HCT116 (cell line): ENCODE data around the gene ESPL1. TPM values are rescaled to one million over a fixed set of nuclear protein-coding genes. Genes with fewer than 3 reads are reported as not detected.
A peak's percentile ranks its signal among the peaks of the same experiment; 100 is the strongest.

Source experiments
- ATAC-seq: fragments of 200-7000 bp; cut with Tn5 transposase; 2 replicates; pipeline ENCODE4 v1.9.1; 2020; ENCODE audit warnings: mild to moderate bottlenecking, moderate library complexity
- BruUV-seq: library from RNA; stranded (reverse); fragments of 400-500 nt; replicated peaks from 2 replicates; lab custom pipeline; 2021; lab: Mats Ljungman, UMichigan
- CTCF ChIA-PET: fragments of 300-600 bp; sonication (Branson Sonifier 250); formaldehyde crosslinking; loops from one replicate; lab custom pipeline; 2021; ENCODE audit warnings: antibody characterized with exemption; lab: Charles Lee
- POLR2A ChIA-PET: fragments of 300-600, 350-600 bp; sonication (Branson Sonifier 250); formaldehyde crosslinking; loops from one replicate; lab custom pipeline; 2021; ENCODE audit warnings: antibody characterized with exemption; lab: Charles Lee
- RAD21 ChIA-PET, 2 experiments: fragments of 300-600 bp; sonication (Branson Sonifier 250); formaldehyde crosslinking; loops; one replicate each; lab custom pipeline; 2023; ENCODE audit warnings: low total read pairs in 2 of 2; ENCODE audit not compliant: uncharacterized antibody in 2 of 2, unreplicated experiment in 2 of 2, low non-redundant PET in 1 of 2; lab: Charles Lee
- DNase-seq: peaks from one replicate; pipeline ENCODE4 v3.0.0-alpha.2; 2010; ENCODE audit warnings: low read depth, low spot score
- H2AFZ ChIP-seq: fragments of 200-600 bp; shearing (Covaris generic), sonication (generic); 2 replicates; pipeline ENCODE4 v1.6.1; 2017; ENCODE audit warnings: low read depth, mixed run types, mixed read lengths, antibody characterized with exemption, low read length; ENCODE audit not compliant: poor library complexity, severe bottlenecking
- H3K27ac ChIP-seq: 2 replicates; pipeline ENCODE4 v1.5.1; 2012; ENCODE audit warnings: low read depth, low read length
- H3K27me3 ChIP-seq: fragments of 200-600 bp; sonication (generic); 2 replicates; pipeline ENCODE4 v1.6.1; 2016; ENCODE audit warnings: mixed run types, low read length, mixed read lengths; ENCODE audit not compliant: insufficient read depth
- H3K36me3 ChIP-seq, 2 experiments: fragments of 200-500 bp in 1 of 2; fragments of 200-600 bp in 1 of 2; sonication (Bioruptor generic) in 1 of 2; sonication (generic) in 1 of 2; 2 replicates each; pipeline versions ENCODE4 v1.5.1 to v1.6.1; 2014 to 2016; ENCODE audit warnings: low read length in 2 of 2, inconsistent platforms in 1 of 2, mixed read lengths in 1 of 2, mixed run types in 1 of 2; ENCODE audit not compliant: insufficient read depth in 2 of 2, control insufficient read depth in 1 of 2
- H3K4me1 ChIP-seq, 2 experiments: fragments of 200-600 bp in 1 of 2; sonication (generic) in 1 of 2; 2 replicates each; pipeline versions ENCODE4 v1.5.1 to v1.6.1; 2012 to 2017; ENCODE audit warnings: low read length in 2 of 2, inconsistent platforms in 1 of 2, mild to moderate bottlenecking in 1 of 2, mixed read lengths in 1 of 2, mixed run types in 1 of 2, moderate library complexity in 1 of 2; ENCODE audit not compliant: insufficient read depth in 2 of 2, control insufficient read depth in 1 of 2
- H3K4me2 ChIP-seq: fragments of 200-600 bp; sonication (generic); 2 replicates; pipeline ENCODE4 v1.6.1; 2017; ENCODE audit warnings: mixed run types, low read length, mixed read lengths
- H3K4me3 ChIP-seq, 2 experiments: fragments of 200-600 bp in 1 of 2; sonication (generic) in 1 of 2; replicated peaks in 1 of 2; 2 replicates each; pipeline ENCODE4 v1.5.1; 2011 to 2016; ENCODE audit warnings: low read length in 2 of 2, control low read depth in 1 of 2, low read depth in 1 of 2, mild to moderate bottlenecking in 1 of 2, mixed read lengths in 1 of 2, mixed run types in 1 of 2
- H3K79me2 ChIP-seq: fragments of 200-600 bp; sonication (generic); 2 replicates; pipeline ENCODE4 v1.6.1; 2017; ENCODE audit warnings: mild to moderate bottlenecking, mixed run types, low read length, moderate library complexity, mixed read lengths; ENCODE audit not compliant: insufficient read depth
- H3K9ac ChIP-seq: fragments of 200-600 bp; sonication (generic); 2 replicates; pipeline ENCODE4 v1.6.1; 2016; ENCODE audit warnings: low read length, mixed read lengths
- H3K9me2 ChIP-seq: fragments of 200-600 bp; sonication (generic), shearing (Covaris generic); 2 replicates; pipeline ENCODE4 v1.6.1; 2017; ENCODE audit warnings: mixed run types, mild to moderate bottlenecking, moderate library complexity; ENCODE audit not compliant: insufficient read depth
- H3K9me3 ChIP-seq, 2 experiments: fragments of 200-500 bp in 1 of 2; fragments of 200-600 bp in 1 of 2; sonication (Bioruptor generic) in 1 of 2; sonication (generic) in 1 of 2; 2 replicates each; pipeline ENCODE4 v1.6.1; 2014 to 2017; ENCODE audit warnings: low read length in 2 of 2, mixed read lengths in 2 of 2, inconsistent platforms in 1 of 2, low read depth in 1 of 2, mild to moderate bottlenecking in 1 of 2, mixed run types in 1 of 2, moderate library complexity in 1 of 2; ENCODE audit not compliant: control insufficient read depth in 1 of 2, insufficient read depth in 1 of 2
- H4K20me1 ChIP-seq: fragments of 200-600 bp; sonication (generic), shearing (Covaris generic); 2 replicates; pipeline ENCODE4 v1.6.1; 2017; ENCODE audit warnings: mixed run types, mild to moderate bottlenecking, moderate library complexity; ENCODE audit not compliant: insufficient read depth
- CBX3 ChIP-seq: IDR thresholded peaks from 2 replicates; pipeline ENCODE4 v1.6.1; 2012; ENCODE audit warnings: low read depth
- CEBPB ChIP-seq: IDR thresholded peaks from 2 replicates; pipeline ENCODE4 v1.6.1; 2012; ENCODE audit warnings: low read depth
- EGR1 ChIP-seq: IDR thresholded peaks from 2 replicates; pipeline ENCODE4 v1.6.1; 2012; ENCODE audit warnings: low read depth
- ELF1 ChIP-seq: IDR thresholded peaks from 2 replicates; pipeline ENCODE4 v1.6.1; 2012; ENCODE audit warnings: low read depth, borderline replicate concordance
- EZH2 ChIP-seq: fragments of 200-600 bp; sonication (generic); IDR thresholded peaks from 2 replicates; pipeline ENCODE4 v1.6.1; 2017; ENCODE audit warnings: antibody characterized with exemption, mixed run types
- FOSL1 ChIP-seq: IDR thresholded peaks from 2 replicates; pipeline ENCODE4 v1.6.1; 2012; ENCODE audit warnings: low read depth
- JUND ChIP-seq: IDR thresholded peaks from 2 replicates; pipeline ENCODE4 v1.6.1; 2012
- RAD21 ChIP-seq: IDR thresholded peaks from 2 replicates; pipeline ENCODE4 v1.6.1; 2012; ENCODE audit warnings: low read depth, mild to moderate bottlenecking
- SIN3A ChIP-seq: IDR thresholded peaks from 2 replicates; pipeline ENCODE4 v1.6.1; 2012; ENCODE audit warnings: low read depth
- SRF ChIP-seq: IDR thresholded peaks from 2 replicates; pipeline ENCODE4 v1.6.1; 2012; ENCODE audit warnings: low read depth
- TCF7L2 ChIP-seq: IDR thresholded peaks from 2 replicates; pipeline ENCODE4 v1.7.0; 2011; ENCODE audit warnings: borderline replicate concordance, inconsistent platforms; ENCODE audit not compliant: insufficient read depth, insufficient read length; ENCODE audit errors: extremely low read depth
- YY1 ChIP-seq: IDR thresholded peaks from 2 replicates; pipeline ENCODE4 v1.6.1; 2011; ENCODE audit warnings: low read length, low read depth, moderate library complexity, mild to moderate bottlenecking; ENCODE audit not compliant: insufficient replicate concordance; ENCODE audit errors: extremely low read depth
- ZFX ChIP-seq: fragments of 450-650 bp; IDR thresholded peaks from 2 replicates; pipeline ENCODE4 v1.6.1; 2017
- ZNF274 ChIP-seq: fragments of 200-500 bp; sonication (Bioruptor generic); IDR thresholded peaks from 2 replicates; pipeline ENCODE4 v1.6.1; 2014; ENCODE audit warnings: mild to moderate bottlenecking, low read depth, low read length, inconsistent platforms
- intact Hi-C: fragments of 100-400 bp; cut with micrococcal nuclease; formaldehyde crosslinking; loops from 2 replicates; pipeline ENCODE4 v1.10.0; 2022
- total RNA-seq: library from RNA; stranded (reverse); gene quantifications from one replicate; pipeline ENCODE4 v1.2.1, GENCODE V29; 2021; ENCODE audit not compliant: unreplicated experiment
- TF ChIP-seq, protein P1 (sequence below), 3 experiments: fragments of 200-600 bp in 1 of 3; sonication (generic) in 1 of 3; IDR thresholded peaks in 2 of 3; conservative IDR thresholded peaks in 1 of 3; 2 replicates each; pipeline ENCODE4 v1.5.1; 2012 to 2017; ENCODE audit warnings: low read depth in 2 of 3, low read length in 2 of 3, antibody characterized with exemption in 1 of 3, borderline replicate concordance in 1 of 3, control low read depth in 1 of 3, mild to moderate bottlenecking in 1 of 3, mixed read lengths in 1 of 3, mixed run types in 1 of 3, moderate library complexity in 1 of 3; ENCODE audit not compliant: insufficient read depth in 1 of 3
- TF ChIP-seq, protein P2 (sequence below): IDR thresholded peaks from 2 replicates; pipeline ENCODE4 v1.6.1; 2012
- TF ChIP-seq, protein P3 (sequence below): IDR thresholded peaks from 2 replicates; pipeline ENCODE4 v1.6.1; 2011; ENCODE audit warnings: mild to moderate bottlenecking, low read length, moderate library complexity; ENCODE audit not compliant: insufficient replicate concordance; ENCODE audit errors: extremely low read depth
- TF ChIP-seq, protein P4 (sequence below): IDR thresholded peaks from 2 replicates; pipeline ENCODE4 v1.6.1; 2012; ENCODE audit warnings: low read depth

Gene ESPL1
- total RNA-seq, 1 experiment from 2014 or later, result 50.3 TPM

DNA sequence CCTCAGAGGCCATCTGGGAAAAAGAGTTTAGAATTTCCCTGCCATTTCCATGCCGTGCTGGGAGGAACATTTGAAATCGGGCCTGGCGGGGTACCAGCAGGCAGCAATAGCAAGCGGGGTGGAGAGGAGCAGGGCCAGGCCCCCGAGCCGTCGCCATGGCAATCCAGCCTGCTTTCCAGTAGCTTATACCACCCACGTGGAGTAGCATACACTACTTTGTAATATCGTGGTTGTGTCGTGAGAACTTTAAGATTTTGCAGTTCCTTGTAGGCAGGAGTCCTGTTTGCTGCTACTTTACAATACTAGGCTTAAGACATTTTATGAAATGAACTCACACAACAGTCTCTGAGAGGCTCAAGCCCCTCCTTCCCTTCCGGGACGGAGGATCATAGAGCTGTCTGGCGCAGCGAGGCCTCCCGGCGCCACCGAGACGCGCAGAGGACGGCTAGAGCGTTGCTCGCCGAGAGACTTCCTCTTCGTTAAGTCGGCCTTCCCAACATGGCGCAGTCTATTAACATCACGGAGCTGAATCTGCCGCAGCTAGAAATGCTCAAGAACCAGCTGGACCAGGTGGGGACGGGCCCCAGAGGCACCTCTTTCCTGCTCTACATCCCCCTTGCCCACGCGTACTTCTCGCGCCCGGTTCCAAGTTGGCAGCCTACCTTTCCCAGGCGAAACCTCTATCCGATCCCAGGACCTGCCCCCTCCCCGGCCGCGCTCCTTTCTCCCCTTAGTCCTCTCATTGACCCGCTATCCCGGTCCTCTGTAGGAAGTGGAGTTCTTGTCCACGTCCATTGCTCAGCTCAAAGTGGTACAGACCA is 27.2 kb downstream of the ESPL1 start, which contains the start of gene PFDN5:
TSS of gene PFDN5 (plus strand) at position 473 of the 821 bp plus-strand sequence. CDS start at position 499, 26 bp downstream.
- RAD21 ChIA-PET, result interaction anchor here in 1 of 2 experiments (0.7 kb wide), 1 partner anchor 82 kb away, joined by 3 read pairs; no protein-coding TSS in a partner anchor
- Histone ChIP-seq H3K4me3 (peak within 1 kb of the TSS; percentile 88 to 100), H3K9ac (peak within 1 kb of the TSS; percentile 98), H3K9me2 (no peaks in the 10 kb centered on the region), H3K4me2 (peak within 1 kb of the TSS; percentile 88), H3K79me2 (peaks cover 38% of the 10 kb centered on the region), H3K9me3 (no peaks in the 10 kb centered on the region), H2AFZ (peak within 1 kb of the TSS; percentile 37), H3K4me1 (peaks cover 21 to 41% of the 10 kb centered on the region in 2 experiments), H3K27me3 (no peaks in the 10 kb centered on the region), H3K27ac (peak within 1 kb of the TSS; percentile 74), H3K36me3 (peaks cover 23 to 28% of the 10 kb centered on the region in 2 experiments), H4K20me1 (no peaks in the 10 kb centered on the region)
- DNase-seq (peak; percentile 82), ATAC-seq (peak; percentile 84)
- CTCF ChIA-PET, result interaction anchor here (0.5 to 1.7 kb wide), 9 partner anchors 16 to 737 kb away, joined by 3 to 13 read pairs (median 4); partner anchors contain the start of gene AAAS
- intact Hi-C loops, result no loop called here
- POLR2A ChIA-PET, result interaction anchor here (0.9 to 2.3 kb wide), 5 partner anchors 26 to 216 kb away, joined by 3 to 13 read pairs (median 4); partner anchors contain the start of genes AAAS, CSAD, SPRYD3 and ZNF740
- no TSS peak for BruUV-seq
- TF ChIP-seq RAD21, result no peak
- TF ChIP-seq, protein P1, sequence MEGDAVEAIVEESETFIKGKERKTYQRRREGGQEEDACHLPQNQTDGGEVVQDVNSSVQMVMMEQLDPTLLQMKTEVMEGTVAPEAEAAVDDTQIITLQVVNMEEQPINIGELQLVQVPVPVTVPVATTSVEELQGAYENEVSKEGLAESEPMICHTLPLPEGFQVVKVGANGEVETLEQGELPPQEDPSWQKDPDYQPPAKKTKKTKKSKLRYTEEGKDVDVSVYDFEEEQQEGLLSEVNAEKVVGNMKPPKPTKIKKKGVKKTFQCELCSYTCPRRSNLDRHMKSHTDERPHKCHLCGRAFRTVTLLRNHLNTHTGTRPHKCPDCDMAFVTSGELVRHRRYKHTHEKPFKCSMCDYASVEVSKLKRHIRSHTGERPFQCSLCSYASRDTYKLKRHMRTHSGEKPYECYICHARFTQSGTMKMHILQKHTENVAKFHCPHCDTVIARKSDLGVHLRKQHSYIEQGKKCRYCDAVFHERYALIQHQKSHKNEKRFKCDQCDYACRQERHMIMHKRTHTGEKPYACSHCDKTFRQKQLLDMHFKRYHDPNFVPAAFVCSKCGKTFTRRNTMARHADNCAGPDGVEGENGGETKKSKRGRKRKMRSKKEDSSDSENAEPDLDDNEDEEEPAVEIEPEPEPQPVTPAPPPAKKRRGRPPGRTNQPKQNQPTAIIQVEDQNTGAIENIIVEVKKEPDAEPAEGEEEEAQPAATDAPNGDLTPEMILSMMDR (IDR thresholded peaks at IDR 0.05 in 2 of 3, conservative IDR thresholded peaks at IDR 0.05 in 1 of 3; ENCODE audit: borderline replicate concordance in 1 of 3, insufficient read depth in 1 of 3, low read depth in 2 of 3, low read length in 2 of 3), result no peak
- no peak; the same call in 1 of the 2 replicates for TF ChIP-seq EGR1
- no peak for TF ChIP-seq SRF
- TF ChIP-seq FOSL1, result no peak
- peak; percentile 39; the same call in 1 of the 2 replicates for TF ChIP-seq ZFX
- no peak; the same call in 1 of the 2 replicates for TF ChIP-seq ELF1
- TF ChIP-seq SIN3A, result peak; percentile 81
- no peak for TF ChIP-seq JUND
- TF ChIP-seq, protein P2, sequence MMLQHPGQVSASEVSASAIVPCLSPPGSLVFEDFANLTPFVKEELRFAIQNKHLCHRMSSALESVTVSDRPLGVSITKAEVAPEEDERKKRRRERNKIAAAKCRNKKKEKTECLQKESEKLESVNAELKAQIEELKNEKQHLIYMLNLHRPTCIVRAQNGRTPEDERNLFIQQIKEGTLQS, result no peak
- TF ChIP-seq EZH2, result no peak
- no peak for TF ChIP-seq CEBPB
- no peak for TF ChIP-seq TCF7L2
- TF ChIP-seq YY1, result peak; percentile 96
- TF ChIP-seq ZNF274, result no peak
- TF ChIP-seq, protein P3, sequence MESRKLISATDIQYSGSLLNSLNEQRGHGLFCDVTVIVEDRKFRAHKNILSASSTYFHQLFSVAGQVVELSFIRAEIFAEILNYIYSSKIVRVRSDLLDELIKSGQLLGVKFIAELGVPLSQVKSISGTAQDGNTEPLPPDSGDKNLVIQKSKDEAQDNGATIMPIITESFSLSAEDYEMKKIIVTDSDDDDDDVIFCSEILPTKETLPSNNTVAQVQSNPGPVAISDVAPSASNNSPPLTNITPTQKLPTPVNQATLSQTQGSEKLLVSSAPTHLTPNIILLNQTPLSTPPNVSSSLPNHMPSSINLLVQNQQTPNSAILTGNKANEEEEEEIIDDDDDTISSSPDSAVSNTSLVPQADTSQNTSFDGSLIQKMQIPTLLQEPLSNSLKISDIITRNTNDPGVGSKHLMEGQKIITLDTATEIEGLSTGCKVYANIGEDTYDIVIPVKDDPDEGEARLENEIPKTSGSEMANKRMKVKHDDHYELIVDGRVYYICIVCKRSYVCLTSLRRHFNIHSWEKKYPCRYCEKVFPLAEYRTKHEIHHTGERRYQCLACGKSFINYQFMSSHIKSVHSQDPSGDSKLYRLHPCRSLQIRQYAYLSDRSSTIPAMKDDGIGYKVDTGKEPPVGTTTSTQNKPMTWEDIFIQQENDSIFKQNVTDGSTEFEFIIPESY, result no peak
- TF ChIP-seq, protein P4, sequence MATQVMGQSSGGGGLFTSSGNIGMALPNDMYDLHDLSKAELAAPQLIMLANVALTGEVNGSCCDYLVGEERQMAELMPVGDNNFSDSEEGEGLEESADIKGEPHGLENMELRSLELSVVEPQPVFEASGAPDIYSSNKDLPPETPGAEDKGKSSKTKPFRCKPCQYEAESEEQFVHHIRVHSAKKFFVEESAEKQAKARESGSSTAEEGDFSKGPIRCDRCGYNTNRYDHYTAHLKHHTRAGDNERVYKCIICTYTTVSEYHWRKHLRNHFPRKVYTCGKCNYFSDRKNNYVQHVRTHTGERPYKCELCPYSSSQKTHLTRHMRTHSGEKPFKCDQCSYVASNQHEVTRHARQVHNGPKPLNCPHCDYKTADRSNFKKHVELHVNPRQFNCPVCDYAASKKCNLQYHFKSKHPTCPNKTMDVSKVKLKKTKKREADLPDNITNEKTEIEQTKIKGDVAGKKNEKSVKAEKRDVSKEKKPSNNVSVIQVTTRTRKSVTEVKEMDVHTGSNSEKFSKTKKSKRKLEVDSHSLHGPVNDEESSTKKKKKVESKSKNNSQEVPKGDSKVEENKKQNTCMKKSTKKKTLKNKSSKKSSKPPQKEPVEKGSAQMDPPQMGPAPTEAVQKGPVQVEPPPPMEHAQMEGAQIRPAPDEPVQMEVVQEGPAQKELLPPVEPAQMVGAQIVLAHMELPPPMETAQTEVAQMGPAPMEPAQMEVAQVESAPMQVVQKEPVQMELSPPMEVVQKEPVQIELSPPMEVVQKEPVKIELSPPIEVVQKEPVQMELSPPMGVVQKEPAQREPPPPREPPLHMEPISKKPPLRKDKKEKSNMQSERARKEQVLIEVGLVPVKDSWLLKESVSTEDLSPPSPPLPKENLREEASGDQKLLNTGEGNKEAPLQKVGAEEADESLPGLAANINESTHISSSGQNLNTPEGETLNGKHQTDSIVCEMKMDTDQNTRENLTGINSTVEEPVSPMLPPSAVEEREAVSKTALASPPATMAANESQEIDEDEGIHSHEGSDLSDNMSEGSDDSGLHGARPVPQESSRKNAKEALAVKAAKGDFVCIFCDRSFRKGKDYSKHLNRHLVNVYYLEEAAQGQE, result no peak
- no peak for TF ChIP-seq CBX3
